GM18517 (cell line): Measurements from ENCODE around the gene SNX8.

ENCODE experiments used
- ATAC-seq: cut with Tn5 transposase; IDR thresholded peaks from one replicate; pipeline ENCODE4 v1.9.1; 2021; ENCODE audit warnings: mild to moderate bottlenecking, moderate library complexity; ENCODE audit not compliant: unreplicated experiment

The SNX8 gene

DNA sequence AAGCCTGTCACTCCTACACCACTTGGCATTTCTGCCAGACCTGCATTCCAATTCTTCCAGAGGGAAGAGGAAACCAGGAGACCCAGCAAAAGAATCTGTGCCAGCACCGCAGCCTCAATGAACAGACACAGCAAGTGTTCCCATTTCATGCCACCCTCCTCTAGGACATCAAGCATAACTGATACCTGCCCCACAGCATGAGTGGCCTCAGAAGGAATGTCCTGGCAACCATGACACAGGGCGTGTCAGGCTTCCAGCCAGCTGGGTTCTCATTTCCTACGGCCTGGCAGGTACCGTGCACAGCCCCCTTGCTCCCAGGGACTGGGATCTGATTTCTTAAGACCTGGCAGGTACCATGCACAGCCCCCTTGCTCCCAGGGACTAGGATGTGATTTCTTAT, 89.3 kb downstream of the SNX8 start:
- ATAC-seq = no peak

DNA sequence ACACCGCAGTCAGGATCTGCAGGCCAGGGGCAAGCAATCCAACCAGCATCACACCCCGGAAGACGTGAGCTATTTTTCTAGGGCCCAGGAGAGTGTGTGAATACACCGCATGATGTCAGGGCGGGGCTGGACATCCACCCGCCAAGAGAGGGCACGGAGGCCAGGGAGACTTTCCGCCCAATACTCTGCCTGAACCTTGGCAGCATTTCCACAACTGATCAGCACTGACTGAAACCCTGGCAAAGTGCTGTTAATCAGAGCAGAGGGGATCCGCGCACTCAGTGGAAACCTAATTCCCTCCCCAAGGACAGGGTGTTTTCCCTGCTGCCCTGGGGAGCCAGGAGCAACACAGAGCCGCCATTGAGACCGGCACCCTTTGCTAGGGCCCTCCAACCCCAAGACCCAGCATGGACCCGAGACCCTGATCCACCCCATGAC, 89.7 kb downstream of the SNX8 start:
- no peak for ATAC-seq

DNA sequence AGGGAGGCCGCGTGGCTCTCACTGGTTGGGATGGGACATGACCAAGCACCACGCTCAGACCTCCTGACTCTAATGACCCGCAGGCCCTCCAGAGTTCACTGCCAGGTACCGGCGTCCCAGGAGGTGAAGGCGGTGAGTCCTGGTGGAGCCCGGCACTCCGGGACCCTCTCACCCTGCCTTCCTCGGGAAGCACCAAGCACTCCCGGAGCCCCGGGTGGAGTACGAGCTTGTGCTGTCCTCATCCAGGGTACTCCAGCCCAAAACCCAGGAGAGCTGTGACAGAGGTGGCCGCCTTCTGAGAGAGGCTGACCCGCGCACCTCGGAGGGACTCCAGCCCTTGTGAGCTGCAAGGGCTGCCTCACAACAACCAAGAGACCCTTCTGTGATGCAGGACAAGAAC, 90.9 kb downstream of the SNX8 start:
- no peak for ATAC-seq

DNA sequence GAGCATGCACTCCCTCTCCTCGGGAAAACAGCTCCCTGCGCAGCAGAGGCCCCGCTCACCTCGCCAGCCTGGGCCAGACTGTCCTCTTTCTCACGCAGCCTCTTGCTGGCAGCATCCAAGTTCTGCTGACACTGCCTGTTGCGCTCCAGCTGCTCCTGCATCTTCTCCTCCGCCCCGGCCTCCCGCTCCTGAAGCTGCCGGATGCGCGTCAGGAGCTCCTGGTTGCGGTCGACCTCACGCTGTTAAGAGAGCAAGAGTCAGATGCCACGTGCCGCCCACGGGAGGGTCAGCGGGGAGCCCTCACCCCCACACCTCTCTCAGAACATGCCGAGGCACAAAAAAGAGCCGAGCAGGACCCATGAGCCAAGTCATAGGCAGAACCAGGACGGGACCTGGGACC, 91.7 kb downstream of the SNX8 start:
- no peak for ATAC-seq

DNA sequence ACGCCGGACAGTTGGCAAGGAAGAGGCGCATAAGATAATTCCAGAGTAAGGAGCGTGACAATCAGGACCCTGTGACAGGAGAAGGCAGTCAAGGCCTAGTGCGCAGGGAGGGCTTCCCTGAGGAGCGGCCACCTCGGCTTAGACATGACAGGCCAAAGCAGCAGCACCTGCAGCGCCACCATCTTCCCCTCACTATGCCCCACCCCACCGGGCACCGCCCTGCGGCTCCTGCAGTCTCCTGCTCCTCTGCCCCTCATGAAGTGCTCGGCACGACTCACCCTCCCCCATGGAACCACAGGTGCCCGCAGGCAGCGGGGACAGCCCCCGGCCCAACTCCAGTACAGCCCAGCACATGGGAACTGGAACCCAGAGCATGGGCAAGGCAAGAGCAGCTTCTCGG, 93.3 kb downstream of the SNX8 start:
- ATAC-seq = no peak

DNA sequence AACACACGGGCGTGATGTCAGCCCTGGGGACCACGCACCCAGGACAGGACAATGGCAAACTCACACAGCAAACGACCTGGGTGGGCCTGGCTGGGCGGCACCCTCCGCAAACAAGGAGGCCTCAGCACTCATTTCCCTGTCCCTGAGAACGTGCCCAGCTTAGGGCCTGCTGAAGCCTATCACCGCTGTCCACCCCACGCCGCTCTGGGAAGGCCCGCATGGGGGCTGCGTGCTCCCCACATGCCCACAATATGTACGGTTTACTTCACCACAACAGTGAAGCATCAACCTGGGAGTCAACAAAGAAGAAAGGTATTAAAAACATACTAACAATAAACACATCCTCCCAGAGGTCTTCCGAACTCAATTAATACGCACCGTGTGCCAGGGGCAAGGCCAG, 93.7 kb downstream of the SNX8 start:
- no peak for ATAC-seq

DNA sequence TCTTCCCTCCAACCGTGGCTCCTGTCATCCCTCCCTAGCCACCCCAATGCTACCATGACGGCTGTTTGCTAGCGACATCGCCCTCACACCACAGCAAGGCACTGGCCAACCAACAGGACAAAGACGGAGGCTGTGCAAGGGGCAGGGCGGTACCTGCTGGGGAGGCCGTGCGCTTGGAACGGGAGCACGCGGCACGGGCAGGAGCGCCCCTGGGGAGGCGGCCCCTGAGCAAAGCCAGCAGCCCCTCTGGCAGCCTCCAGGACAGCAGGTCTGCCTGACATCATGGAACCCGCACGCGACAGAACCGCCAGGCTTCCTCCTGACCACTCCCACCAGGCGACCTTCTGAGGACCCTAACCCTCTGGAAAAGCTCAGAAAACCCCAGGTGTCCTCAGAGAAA, 94.2 kb downstream of the SNX8 start:
- no peak for ATAC-seq

DNA sequence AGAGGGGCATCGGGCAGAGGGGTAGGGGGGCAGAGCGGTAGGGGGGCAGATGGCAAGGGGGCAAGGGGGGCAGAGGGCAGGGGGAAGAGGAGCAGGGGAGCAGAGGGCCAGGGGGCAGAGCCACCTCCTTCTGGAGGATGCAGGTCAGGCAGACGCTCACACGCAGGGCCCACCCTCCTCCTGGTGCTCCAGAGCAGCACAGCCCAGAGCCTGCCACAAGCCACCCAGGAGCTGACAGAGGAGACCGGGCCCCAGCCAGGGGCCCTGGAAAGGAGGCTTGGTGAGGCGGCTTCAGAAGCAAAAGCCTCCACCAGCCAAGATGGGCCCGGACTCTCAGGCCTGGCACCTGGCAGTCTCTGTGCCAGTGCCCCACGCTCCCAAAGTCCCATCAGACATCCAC, 94.6 kb downstream of the SNX8 start:
- no peak for ATAC-seq

DNA sequence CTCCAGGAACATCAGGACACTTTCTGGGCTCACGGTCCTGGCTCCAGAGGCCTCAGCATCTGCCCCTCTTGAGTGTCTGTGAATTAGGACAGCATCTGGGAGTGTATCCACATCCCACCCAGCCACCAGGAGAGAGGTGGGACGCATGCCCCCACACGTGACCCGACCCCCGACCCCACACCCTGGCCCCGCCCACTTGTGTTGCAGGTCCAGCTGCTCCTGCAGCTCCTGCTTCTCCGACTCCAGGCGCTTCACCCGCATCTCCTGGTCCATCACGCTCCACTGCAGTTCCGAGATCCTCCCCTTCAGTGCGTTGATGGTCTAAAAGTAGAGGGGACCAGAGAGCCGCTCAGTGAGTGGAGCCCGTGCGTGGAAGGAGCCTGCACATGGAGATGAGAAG, 95.1 kb downstream of the SNX8 start:
- no peak for ATAC-seq

DNA sequence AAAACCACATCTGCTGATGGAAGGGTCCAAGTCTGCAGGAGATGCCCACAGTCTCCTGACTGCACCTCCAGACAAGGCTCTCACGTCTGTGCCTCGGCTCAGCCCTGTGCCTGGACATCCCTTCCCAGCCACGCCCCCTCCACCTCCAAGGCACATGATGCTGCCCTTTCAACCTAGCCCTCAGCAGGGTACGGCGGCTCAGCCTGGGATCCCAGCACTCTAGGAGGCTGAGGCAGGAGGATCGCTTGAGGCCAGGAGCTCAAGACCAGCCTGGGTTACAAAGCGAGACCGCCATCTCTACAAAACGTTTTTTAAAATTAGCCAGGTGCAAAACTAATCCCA, 95.8 kb downstream of the SNX8 start:
- no peak for ATAC-seq

DNA sequence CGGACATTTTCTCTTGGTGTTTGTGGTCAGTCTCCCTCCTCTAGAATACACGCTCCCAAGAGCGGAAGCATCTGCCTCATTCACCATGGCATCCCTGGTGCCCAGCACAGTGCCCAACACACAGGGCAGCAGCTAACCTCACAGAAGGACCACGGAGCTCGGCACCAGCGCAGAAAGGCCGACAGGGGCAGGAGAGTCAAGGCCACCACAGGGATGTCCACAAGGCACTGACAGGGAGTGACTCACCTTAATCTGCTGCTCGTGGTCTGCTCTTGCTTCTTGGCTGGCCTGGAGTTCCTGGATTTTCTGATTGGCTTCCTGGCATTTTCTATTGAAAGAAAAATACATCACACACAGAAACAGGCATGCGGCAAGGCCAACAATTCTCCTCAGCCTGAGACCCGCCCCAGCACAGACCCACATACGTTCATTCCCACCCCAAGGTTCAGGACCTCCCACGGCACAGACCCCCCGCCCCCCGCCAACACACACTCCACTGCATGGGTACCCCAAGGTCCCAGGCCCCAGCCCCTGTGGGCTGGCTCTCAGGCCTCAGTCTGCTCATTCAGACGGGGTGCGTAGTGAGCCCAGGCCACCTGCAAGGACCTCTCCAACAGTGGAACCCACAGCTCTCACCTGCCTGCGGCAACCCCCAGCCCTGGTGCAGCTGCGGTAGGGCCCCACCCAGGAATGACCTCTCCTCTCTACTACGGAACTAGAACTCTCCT, 96.4 kb downstream of the SNX8 start:
- ATAC-seq = no peak

DNA sequence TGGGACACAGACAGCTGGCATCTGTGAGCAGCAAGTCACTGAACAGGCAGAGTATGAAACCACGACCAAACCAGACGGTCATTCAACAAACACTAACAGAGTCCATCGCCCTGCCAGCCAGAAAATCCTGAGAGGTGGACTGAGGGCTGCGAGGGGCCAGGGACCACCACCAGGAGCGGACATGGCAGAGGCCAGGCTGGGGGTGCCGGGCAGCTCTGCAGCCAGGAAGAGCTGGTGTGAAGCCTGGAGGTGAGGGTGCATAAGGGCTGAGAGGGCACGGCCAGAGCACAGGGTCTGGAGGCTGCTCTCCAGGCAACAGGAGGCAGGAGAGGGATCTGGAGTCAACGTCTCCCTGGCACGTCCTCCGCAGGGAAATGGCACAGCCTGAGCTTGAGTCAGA, 97.0 kb downstream of the SNX8 start:
- ATAC-seq = no peak

DNA sequence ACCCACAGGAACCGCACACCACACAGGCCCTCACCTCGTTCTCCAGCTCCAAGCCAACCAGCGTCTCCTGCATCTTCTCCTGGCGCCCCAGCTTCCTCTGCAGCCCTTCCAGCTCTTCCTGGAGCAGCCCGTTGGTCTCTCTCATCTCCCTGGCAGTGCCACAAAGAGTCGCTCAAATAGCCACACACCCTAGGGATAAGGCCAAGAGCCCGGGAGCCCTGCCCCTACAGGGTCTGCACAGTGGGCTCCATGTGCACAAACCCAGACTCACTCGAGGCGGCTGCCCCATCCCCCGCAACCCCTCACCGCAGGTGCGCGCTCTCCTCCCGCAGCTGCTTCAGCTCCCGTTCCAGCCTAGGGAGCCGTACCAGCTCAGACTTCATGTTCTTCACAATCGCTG, 98.4 kb downstream of the SNX8 start:
- no peak for ATAC-seq

DNA sequence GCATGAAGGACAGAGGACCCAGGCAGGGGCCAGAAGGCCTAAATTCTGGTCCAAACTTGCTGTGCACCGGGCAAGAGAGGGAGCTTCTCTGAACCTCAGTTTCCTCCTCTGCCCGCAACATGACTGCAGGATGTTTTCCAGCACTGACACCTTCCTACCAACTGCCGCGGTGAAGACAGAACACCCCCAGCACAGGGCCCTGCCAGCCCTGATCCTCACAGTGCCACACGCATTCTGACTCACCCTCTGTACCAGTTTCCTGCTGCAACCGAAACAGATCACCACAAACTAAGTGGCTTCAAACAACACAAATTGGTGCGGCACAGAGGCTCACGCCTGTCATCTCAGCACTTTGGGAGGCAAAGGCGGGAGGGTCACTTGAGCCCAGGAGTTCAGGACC, 99.6 kb downstream of the SNX8 start:
- ATAC-seq = no peak

DNA sequence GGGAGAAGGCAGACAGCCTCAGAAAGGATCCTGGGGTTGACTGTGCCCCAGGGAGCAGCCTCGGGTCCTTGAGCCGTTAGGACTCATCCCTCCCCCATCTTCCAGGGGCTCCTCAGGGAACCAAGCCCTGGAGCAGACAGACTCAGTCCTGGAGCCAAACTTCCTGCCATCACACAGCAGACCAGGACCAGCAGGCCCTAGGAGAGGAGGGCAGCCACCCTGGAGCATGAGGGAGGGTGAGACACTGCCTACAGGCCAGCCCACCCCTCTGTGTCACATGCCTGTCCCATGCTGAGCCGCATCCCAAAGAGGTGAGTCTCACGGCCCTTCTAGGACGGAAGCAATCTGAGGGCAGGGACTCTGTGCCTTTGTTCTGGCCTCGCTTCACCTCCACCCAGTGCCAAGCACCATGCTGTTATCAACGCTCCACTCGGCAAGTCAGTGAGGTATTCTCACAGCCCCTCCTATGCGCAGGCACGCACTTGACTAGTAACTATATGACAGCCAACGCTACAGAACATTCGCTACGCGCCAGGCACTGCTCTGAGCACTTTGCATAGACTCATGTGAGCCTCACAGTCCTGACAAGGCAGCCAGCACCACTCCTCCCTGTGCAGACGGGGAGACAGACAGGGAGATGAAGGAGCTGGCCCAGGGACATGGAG, 100.6 kb downstream of the SNX8 start:
- no peak for ATAC-seq

DNA sequence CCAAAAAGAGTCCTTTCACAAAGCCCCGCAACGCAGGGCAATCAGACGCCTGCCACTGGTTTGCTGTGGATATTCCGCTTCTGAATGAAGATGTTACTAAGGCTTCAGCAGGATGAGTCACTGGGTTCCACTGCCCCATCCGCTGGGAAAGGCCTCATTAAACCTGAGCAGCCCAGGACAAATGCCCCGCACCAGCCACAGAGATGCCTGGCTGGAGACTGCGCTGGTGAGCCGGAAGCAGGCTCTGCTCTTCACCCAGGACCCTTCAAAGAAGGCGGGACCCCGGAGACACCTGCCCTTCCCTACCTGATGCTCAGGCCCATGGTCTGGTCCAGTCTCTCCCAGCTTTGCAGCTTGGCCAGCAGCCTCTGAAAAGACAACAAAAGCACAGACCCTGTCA, 101.3 kb downstream of the SNX8 start:
- ATAC-seq = no peak

DNA sequence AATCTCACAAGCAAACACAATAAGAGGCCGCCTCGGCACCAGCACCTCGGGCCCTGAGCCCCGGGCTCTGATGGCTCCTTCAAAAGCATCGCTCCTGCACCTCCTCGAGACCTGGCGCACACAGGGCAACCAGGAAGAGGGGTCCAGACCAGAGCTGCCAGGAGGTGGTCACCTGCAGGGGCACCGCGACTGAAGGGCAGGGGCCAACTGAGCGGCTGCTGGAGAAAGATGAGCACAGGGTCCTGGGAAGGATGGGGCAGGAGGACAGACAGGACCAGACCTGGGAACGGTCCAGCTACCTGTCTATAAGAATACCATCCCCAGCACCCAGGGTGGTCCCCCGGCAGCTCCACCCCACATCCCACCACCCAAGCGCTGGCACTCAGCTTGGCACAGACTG, 102.3 kb downstream of the SNX8 start:
- no peak for ATAC-seq

DNA sequence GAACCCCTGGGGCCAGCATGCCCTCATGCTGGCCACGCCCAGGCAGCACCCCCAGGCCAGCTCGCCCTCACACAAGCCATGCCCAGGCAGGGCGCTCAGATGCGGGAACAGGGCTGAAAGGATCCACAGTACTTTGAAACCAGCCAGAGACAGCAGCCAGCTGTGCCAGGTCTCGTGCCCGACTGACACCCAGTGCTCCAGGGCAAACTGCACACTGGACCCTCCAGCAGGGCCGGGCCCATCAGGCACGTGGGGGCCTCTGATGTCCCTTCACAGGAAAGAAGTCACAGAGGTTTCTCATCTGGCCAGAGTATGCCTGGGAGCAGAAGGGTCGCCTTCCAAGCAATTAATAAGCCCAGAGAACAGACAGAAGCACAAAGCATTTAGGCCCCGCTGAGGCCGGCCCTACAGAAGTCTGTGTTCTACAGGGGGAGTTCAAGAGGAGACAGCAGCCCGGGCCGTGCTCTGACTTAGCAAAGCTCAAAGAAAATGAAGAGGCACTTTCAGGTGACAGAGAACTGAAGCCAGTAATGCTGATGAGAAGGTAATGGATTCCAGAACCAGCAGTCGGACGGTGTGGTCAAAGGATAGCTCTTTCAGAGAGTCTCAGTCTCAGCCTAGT, 102.9 kb downstream of the SNX8 start:
- ATAC-seq = no peak

DNA sequence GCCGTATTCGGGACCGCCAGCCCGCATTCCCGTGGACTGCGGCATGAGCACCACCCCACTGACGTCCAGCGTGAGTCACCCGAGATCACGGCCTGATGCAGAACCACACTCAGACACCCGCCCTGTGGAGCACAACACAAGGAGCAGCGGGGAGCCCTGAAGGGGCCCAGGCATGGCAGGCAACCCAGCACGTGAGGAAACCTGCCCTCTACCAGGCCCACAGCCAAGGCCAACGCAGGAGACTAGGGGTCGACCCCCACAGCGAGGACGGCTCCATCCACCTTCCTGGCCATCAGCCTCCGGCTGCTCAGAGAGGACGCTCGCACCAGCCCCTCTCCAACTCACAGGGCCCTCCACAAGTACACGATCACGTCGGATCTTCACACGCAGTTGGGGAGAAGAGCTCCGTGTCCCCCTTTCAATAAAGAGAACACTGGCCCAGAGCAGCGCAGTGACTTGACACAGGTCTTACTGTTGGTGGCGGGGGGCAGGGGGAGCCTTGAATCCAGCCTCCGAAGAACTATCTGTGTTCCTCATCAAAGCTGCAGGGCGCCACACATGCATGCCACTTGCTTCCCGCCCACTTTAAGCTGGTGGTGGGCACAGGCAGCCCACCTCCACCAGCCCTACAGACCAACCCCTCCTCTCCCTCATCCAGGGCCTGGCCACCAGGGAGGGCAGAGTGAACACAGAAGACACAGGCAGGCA, 103.5 kb downstream of the SNX8 start:
- no peak for ATAC-seq

DNA sequence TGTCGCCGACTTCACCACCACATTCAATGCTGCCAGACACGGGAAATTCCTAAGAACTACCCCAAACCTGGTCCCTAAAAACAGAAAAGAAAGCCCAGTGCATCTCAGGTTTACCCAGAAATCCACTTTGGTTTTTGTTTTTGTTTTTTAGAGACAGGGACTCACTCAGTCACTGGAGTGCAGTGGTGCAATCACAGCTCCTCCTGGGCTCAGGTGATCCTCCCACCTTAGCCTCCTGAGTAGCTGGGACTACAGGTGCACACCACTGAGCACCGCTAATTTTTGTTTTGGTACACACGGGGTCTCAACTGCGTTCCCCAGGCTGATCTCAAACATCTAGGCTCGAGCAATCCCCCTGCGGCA, 104.3 kb downstream of the SNX8 start:
- no peak for ATAC-seq

DNA sequence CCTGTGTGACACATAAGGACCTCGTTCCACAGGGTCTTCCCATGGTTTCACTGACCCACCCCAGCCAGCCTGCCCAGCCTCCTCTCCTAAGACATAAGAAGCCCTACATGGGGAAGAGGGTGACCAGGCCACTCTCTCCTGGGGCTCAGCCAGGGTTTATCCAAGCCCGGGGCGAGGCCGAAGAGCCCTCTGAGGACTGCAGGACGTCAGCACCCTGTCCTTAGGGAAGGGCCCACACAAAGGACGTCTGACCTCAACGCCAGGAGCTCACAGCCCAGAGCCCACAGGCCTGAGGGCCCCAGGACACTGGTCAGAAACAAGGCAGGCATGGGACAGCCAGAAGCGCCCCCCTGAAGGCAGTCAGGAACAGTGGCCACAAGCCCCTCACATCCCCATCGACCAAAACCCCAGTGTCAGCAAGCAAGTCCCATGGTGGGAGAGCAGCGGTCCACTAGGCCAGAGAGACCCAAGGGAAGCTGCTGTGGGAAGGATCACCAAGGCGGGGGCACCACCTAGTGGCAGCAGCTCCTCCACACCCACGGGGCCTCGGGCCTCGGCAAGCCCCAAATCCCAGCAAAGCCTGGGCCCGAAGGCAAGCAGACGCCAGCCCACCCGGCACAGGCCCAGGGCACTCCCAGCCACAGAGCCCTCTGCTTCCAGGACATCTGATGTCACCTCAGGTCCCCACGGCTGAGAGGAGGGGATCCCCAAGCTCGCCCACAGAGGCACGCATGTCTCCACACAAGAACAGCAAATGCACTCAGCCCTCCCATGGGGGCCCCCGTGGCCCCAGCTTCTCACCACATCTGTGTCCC, 104.9 kb downstream of the SNX8 start:
- peak; percentile 42 for ATAC-seq
